VCaP (cell line): ENCODE results near the gene NDNF.

Source experiments
- H3K27ac ChIP-seq: fragments of 450-650 bp; 2 replicates; pipeline ENCODE4 v1.5.1; 2017
- CTCF ChIP-seq: fragments of 450-650 bp; conservative IDR thresholded peaks from 2 replicates; pipeline ENCODE4 v1.5.1; 2017; ENCODE audit warnings: mild to moderate bottlenecking, moderate library complexity

The NDNF gene

GRCh38 chr4:121088867-121089266 lies 16.5 kb upstream of the NDNF start:
- H3K27ac ChIP-seq, result no peak overlapping the region
- TF ChIP-seq CTCF, result no peak

- H3K27ac ChIP-seq, result no peak overlapping the region
- TF ChIP-seq CTCF, result no peak
Observed at GRCh38 chr4:121079376-121079775, 7.0 kb upstream of the NDNF start.

- no peak overlapping the region for H3K27ac ChIP-seq
- TF ChIP-seq CTCF, result no peak
Observed at GRCh38 chr4:121077496-121077895, 5.2 kb upstream of the NDNF start.

DNA sequence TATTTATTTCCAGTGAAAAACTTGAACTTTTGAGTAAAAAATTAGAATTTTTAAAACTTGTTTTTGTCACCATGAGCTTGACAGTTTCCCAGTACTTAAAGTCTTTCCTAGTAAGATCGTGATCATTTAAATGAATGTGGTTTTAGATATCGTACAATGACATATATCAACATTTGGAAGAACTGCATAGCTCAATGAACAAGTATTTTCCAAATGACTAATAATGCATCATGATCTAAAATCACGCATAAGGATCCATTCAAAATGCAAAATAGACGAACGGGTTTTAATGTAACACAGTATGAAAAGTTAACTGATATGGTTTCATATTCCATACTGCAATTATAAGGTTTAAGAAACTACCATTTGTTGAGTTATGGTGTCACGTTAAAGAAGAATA lies 4.1 kb upstream of the NDNF start:
- no peak for TF ChIP-seq CTCF
- no peak overlapping the region for H3K27ac ChIP-seq

- no peak overlapping the region for H3K27ac ChIP-seq
- TF ChIP-seq CTCF, result no peak
Observed at GRCh38 chr4:121073672-121074381, 1.5 kb upstream of the NDNF start.

DNA sequence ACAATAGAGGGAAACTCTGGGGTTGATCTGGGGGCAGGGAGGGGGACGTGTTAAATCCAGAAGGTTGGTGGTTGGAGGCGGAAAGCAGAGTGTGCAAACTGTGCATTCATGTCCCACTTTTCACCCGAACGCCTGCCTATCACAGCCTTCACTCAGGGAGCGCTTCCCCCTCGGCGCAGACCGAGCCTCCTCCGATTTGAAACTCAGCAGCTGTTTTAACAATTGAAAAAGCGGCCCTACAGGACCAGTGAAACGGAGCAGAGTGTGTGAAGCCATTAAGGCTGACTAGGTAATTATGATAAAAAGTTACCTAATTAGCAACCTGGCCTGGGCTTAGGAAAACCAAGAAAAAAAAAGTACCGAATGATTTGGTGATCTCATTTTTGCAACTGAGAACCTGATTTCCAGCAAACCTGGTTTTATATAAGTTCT lies 685 bp upstream of the NDNF start:
- no peak overlapping the region for H3K27ac ChIP-seq
- TF ChIP-seq CTCF, result no peak

GRCh38 chr4:121071640-121072223 lies 603 bp downstream of the NDNF start:
- H3K27ac ChIP-seq, result no peak overlapping the region
- no peak for TF ChIP-seq CTCF
